Iris pigment epithelial cell (primary cell): ENCODE data around the gene CYP4A22.
"Not testable (repeated sequence)": the region's sequence is repeated elsewhere in the genome, so short reads cannot be mapped to it uniquely, and the experiment has no call there.

ENCODE experiments used
- DNase-seq: peaks from one replicate; pipeline ENCODE4 v3.0.0-alpha.2; 2011; ENCODE audit warnings: low read depth

The CYP4A22 gene

GRCh38 chr1:47157957-47158356, 20.7 kb downstream of the CYP4A22 start:
- DNase-seq: not testable (repeated sequence)

- no peak for DNase-seq
These were observed 23.5 kb downstream of the CYP4A22 start for GRCh38 chr1:47160716-47161115.

DNA sequence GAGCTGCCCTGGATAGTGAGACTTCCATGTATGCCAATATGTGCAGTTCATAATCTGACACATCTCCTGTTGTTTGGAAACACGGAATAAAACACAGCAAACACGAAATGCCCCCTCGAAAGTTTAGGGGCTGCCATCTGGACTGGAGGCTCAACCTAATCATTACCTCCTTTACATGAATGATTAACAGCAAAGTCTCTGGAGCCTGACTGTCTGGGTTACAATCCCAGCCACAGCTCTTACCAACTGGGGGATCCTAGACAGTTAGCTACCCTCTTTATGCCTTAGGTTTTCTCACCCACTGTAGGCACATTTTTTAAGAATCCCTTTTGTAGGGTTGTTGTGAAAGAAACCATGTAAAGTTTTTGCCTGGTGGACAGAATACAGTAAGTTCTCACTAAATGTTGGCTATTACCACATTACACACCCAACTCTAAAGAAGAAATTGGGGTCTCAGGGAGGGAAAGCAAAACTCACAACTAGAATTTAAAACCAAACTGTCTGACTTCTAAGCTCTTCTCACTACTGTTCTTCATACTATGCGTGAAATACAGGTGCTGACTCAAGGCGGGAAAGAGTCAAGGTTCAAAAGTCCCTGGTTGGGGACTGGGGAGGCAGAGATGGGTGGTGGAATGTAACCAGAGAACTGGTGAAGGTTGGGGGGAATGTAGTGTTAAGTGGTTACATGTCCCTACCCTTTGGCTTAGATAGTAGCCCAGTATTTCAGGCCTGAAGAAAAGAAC, 24.2 kb downstream of the CYP4A22 start:
- no peak for DNase-seq

DNA sequence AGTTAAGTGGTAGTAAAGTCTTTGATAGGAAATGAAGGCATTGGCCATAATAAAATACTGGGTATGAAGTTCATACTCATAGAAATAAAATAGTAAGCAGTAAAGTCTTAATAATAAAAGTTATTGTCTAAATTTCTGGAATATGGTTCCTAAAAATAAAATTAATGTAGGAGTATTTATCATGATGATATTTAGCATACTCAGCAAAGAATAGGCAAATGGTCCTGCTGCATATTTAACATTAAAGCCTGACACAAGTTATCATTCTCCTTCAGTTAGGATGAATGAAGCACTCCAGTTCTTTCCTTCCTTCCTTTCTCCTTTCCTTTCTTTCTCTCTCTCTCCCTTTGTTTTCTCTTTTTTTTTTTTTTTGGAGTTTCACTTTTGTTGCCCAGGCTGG, 27.3 kb downstream of the CYP4A22 start:
- DNase-seq: no peak

DNA sequence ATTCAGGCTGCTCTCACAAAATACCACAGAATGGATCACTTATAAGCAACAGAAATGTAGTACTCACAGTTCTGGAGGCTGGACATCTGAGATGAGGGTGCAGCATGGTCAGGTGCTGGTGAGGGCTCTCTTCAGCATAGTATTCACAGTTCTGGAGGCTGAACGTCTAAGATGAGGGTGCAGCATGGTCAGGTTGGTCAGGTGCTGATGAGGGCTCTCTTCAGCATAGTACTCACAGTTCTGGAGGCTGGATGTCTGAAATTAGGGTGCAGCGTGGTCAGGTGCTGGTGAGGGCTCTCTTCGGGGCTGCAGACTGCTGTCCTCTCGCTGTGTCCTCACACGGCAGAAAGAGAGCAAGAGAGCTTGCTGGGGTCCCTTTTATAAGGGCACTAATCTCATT, 35.5 kb downstream of the CYP4A22 start:
- DNase-seq: no peak

DNA sequence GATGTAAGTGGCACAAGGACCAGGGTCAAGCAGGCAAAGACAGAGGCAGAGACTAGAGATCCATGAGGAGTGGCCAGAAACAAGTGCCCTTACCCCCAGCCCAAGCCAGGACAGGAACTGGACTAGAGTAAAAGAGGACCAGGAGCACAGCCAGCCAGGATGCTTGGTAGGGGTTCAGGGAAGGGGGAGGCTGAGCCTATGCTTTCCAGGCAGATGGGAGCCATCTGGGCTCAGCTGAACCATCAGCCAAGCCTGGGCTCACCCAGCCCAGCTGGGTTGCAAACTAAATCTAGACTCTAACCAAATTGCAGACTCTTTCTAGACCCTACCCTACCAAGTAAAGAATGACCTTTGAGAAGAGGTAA, 37.4 kb downstream of the CYP4A22 start:
- no peak for DNase-seq

GRCh38 chr1:47175227-47175934, 38.1 kb downstream of the CYP4A22 start:
- peak; percentile 65 for DNase-seq

- DNase-seq: no peak
These were observed 40.8 kb downstream of the CYP4A22 start for GRCh38 chr1:47178020-47178419.

GRCh38 chr1:47178654-47179016, 41.4 kb downstream of the CYP4A22 start:
- DNase-seq: no peak

DNA sequence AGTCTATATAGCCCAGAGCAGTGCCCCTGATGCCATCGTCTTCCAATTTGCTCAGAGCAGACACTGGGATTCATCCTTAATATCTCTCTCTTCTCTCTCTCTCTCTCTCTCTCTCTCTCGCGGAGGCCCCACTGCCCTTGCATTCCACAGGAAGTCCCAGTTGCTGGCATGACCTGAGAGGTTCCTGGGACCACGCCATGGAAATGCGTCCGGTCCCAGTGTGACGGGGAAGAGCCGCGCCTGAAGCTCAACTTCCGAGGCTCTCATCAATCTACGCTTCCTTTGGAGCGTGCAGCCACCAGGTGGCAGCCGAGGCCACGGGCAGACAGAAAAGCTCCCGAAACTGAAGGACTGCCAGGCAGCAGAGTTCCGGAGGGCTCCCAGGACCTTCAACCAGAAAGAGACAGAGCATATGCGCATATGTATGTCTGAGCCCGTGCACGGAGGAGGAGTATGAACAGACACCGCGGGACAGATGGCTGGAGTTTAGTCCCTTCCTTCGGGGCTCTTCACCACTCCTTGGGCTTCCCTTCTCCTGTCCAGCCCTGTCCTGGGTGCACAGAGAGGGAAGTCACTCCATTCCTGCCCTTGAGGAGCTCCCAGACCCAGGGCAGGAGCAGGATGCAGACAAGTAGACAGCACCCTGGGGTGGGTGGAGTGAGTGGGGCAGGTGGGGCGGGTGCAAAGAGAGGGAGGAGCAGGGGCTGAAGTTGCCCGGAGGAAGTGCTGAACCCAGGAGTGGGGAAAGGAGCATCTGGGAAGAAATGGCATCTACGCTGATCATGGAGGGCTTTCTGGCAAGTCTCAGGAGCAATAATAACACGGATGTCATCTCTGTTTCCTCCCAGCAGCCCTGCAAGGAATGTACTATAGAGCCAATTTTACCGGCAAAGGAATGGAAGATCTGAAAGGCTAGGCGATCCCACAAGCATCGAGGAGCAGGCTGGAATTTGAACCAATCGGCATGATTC, 42.1 kb downstream of the CYP4A22 start:
- peak; percentile 94 for DNase-seq

DNA sequence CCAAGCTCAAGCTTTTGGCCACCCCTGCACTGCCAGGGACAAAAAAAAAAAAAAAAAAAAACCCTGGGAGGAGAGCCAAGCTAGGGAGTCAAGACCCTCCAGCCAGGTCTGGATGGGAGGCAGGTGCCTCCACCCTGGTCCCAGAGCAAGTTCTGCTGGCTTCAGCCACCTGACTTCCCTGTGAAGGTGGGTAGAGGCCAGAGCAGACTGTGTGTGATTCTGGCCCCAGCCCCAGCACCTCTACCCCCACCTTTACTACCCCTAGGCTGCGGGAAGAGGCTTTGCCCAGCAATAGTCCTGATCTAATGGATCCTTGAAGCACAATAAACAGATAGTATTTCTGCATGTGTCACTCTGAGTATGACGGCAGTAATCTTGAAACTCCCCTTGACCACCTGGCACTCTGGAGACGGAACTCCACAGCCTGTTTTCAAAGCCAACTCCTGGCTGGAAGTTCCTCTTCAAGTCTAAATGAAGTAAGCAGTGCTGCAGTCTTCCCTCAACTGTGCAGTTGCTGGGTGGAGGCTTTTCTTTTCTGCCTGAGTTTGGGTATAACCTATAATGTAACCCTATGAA, 42.8 kb downstream of the CYP4A22 start:
- DNase-seq: no peak

GRCh38 chr1:47180603-47181094, 43.4 kb downstream of the CYP4A22 start:
- peak; percentile 29 for DNase-seq

DNA sequence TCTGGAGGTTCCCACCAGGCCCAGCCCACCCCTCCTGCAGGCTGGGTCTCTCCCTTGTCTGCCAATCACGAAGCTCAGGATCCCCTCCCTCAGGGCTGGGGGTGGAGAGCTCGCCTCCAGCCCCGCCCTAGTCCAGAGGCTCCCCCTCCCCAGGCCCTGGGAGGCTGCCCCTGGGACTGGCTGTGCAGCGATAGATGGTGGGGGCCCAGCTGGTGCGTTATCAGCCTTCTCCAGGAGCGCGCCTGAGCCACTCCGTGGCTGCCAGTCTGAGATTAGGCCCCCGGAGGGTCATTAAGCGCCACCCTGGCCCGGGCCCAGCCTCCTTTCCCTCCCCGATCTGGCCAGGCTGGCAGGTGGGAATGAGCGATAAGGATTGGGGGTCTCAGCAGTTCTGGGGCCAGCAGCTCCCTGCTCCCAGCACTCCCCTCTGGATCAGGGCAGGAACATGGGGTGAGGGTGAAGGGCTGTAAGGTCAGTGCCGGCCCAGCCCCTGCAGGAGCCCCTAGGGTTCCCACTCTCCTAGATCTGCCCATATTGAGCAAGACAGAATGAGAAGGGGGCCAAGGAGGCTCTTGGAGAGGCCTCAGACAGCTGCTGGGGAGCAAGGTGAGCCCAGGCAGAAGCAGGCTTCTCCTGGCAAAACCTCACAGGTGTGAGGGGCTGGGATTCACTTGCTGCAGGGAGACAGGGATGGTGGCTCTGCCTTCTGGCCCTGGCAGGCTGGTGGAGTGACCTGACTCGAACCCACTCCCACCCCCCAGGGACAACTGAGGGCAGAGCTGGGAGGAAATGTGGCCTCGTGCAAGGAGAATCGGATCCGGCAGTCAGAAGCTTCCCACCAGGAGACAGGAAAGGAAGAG, 44.1 kb downstream of the CYP4A22 start:
- DNase-seq: no peak

DNA sequence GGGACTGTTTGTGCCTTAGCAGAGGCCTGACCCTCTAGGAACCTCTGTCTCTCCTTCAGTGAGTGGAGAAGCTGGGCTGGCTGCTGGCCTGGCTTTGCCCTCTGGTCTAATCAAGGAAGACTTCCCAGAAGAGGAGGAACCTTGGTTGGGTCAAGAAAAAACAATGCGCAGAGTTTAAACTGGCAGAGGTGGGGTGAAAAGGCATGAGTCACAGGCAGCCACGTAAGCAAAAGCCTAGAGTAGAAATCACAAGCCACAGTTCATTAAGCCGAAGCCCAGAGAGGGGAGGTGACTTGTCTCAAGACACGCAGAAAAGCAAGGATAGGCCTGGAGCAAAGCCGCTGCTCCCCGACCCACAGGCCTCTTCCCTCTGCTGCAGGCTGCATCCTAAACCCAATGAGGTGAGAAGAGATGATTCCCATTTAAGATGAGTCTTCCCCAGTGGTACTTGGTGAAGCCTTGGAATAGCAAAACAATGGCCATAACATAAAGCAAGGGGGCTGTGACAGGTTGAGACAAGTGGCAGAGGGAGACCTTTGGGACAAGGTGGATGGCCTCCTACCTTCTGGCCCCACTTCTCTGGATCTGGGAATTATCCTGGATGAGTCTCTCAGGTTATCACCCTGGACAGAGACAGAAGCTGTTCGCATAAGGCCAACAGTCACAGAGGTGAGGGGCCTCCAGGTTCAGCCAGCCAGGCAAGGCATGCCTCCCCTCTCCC, 44.9 kb downstream of the CYP4A22 start:
- peak; percentile 63 for DNase-seq

DNA sequence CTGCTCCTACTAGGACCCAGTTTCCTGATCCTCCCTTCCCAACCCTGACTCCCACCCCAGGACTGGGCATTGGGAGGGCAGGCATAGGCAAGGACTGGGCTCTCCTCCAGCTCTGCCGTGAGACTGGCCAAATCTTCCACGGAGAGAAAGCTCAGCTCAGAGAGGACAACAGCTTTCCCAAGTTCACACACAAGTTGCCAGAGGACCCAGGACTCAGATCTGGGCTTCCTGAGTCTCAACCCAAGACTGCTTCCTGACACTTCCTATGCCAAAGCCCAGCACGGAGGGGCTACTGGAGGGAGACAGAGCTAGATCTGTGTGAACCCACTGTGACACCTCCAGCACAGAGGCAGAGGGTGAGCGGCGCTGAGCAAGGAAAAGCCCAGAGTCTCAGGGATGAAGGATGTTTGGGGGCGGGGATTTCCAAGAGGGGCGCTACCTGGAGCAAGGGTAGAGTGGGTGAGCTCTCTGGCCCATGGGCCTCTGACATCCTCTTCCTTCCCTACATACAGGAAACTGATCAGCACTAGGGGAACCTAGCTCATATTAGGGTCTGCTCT, 45.5 kb downstream of the CYP4A22 start:
- DNase-seq: no peak

DNA sequence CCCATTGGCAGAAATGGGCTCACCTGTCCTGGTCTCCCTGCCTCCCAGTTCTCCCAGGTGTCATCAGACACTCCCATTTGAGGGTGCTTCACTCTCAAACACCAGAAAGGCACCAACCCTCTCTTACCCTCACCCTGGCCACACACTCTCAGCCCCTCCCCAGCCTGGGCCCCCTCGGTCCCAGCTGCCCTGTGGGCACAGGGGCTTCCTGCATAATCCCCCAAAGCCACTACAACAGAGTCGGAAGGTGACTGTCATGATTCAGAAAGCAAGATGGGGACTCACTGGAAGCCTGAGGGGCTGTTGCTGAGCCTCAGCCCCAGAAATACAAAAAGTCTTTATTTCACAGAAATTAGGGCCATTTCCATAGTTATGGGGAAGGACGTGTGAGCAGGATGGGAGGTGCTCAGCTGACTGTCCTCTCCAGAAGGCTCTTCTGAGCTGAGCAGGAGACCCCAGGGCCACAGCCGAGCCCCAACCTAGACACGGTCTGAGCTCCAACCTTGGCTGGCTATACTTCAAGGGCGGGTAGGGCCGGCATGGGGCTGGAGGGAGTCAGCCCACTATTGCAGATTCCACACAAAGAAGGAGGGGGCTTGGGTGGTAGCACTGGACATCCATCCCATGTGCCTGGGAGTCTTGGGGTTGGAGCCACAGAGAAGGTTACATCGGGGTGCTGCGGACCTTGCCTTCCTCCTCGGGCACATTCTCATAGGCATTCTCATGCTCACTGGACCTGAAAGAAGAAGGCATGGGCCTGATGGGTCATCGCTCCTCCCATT, 46.3 kb downstream of the CYP4A22 start:
- no peak for DNase-seq

DNA sequence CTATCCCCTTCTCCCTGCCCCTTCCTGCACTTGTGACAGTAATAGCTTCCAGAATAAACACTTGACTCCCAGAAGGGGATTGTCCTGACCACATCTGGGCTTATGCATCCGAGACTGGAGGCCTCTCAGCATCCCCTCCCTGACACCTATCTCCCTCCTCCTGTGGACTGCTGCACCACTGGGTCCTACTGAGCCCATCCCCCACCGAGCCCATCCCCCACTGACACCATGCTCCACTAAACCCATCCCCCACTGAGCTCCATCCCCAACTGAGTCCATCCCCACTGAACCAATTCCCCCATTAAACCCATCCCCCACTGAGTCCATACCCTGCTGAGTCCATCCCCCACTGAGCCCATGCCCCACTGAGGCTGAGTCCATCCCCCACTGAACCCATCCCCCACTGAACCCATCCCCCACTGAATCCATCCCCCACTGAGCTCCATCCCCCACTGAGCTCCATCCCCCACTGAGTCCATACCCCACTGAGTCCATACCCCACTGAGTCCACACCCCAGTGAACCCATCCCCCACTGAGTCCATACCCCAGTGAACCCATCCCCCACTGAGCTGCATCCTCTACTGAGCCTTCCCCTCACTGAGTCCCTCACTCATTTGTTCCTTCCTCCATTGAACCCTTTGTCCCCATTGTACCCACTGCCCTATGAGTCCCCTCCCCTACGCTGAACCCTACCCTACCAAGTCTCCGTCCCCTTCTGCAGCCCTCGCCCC, 47.0 kb downstream of the CYP4A22 start:
- DNase-seq: no peak

- DNase-seq: no peak
These were observed 47.8 kb downstream of the CYP4A22 start for GRCh38 chr1:47184822-47185677.
